ENCODE results near the gene SCLY. TPM values are rescaled to one million over a fixed set of nuclear protein-coding genes. Genes with fewer than 3 reads are reported as not detected.

SCLY gene
- total and polyA plus RNA-seq, 2 donors (not counting 1 experiment from before 2014, with no cell fraction given) = 5.3 to 16.5 TPM

- no peak for TF ChIP-seq CTCF (conservative IDR thresholded peaks at IDR 0.05 in 1 of 2, IDR thresholded peaks at IDR 0.05 in 1 of 2; ENCODE audit: low read depth in 1 of 2, low read length in 2 of 2)
- TF ChIP-seq EZH2 (IDR thresholded peaks at IDR 0.05; ENCODE audit: low read length, missing control alignments) = no peak
- Histone ChIP-seq H3K4me3 (replicated peaks in 1 of 4; ENCODE audit: control extremely low read depth in 1 of 4, insufficient read depth in 1 of 4, low read depth in 3 of 4, low read length in 4 of 4) (no peak overlapping the region), H3K9ac (ENCODE audit: insufficient read depth, low read length) (no peak overlapping the region), H3K27me3 (ENCODE audit: control insufficient read depth, insufficient read depth, low read length) (no peaks in the 10 kb centered on the region), H3K4me2 (ENCODE audit: extremely low read depth, insufficient read depth, low read length) (no peak overlapping the region), H4K20me1 (ENCODE audit: control insufficient read depth, extremely low read depth, insufficient read depth, low read length) (no peaks in the 10 kb centered on the region), H3K4me1 (ENCODE audit: control insufficient read depth, extremely low read depth, insufficient read depth, low read length) (peaks cover 2% of the 10 kb centered on the region), H3K27ac (ENCODE audit: insufficient read depth, low read length) (no peak overlapping the region), H3K79me2 (ENCODE audit: control insufficient read depth, insufficient read depth, low read length) (no peaks in the 10 kb centered on the region), H2AFZ (ENCODE audit: low read length) (no peak overlapping the region), H3K9me3 (ENCODE audit: control insufficient read depth, insufficient read depth, low read depth, low read length) (no peaks in the 10 kb centered on the region), H3K36me3 (ENCODE audit: control insufficient read depth, insufficient read depth, low read length) (peaks cover 20% of the 10 kb centered on the region)
- no peak for DNase-seq (ENCODE audit: low read depth in 2 of 2)
Measured at GRCh38 chr2:238038203-238038602, 22.6 kb upstream of the SCLY start.

- H3K9me3 ChIP-seq (ENCODE audit: control insufficient read depth, insufficient read depth, low read depth, low read length) = no peaks in the 10 kb centered on the region
- no peaks in the 10 kb centered on the region for H3K79me2 ChIP-seq (ENCODE audit: control insufficient read depth, insufficient read depth, low read length)
- no peak overlapping the region for H3K9ac ChIP-seq (ENCODE audit: insufficient read depth, low read length)
- TF ChIP-seq CTCF (conservative IDR thresholded peaks at IDR 0.05 in 1 of 2, IDR thresholded peaks at IDR 0.05 in 1 of 2; ENCODE audit: low read depth in 1 of 2, low read length in 2 of 2) (no peak), EZH2 (IDR thresholded peaks at IDR 0.05; ENCODE audit: low read length, missing control alignments) (no peak)
- H3K4me2 ChIP-seq (ENCODE audit: extremely low read depth, insufficient read depth, low read length) = no peak overlapping the region
- peaks cover 20% of the 10 kb centered on the region for H3K36me3 ChIP-seq (ENCODE audit: control insufficient read depth, insufficient read depth, low read length)
- H3K27ac ChIP-seq (ENCODE audit: insufficient read depth, low read length) = no peak overlapping the region
- no peaks in the 10 kb centered on the region for H4K20me1 ChIP-seq (ENCODE audit: control insufficient read depth, extremely low read depth, insufficient read depth, low read length)
- DNase-seq (ENCODE audit: low read depth in 2 of 2) = no peak
- no peak overlapping the region for H3K4me3 ChIP-seq (replicated peaks in 1 of 4; ENCODE audit: control extremely low read depth in 1 of 4, insufficient read depth in 1 of 4, low read depth in 3 of 4, low read length in 4 of 4)
- H3K27me3 ChIP-seq (ENCODE audit: control insufficient read depth, insufficient read depth, low read length) = no peaks in the 10 kb centered on the region
- H3K4me1 ChIP-seq (ENCODE audit: control insufficient read depth, extremely low read depth, insufficient read depth, low read length) = peaks cover 2% of the 10 kb centered on the region
- no peak overlapping the region for H2AFZ ChIP-seq (ENCODE audit: low read length)
Measured at GRCh38 chr2:238039151-238039550, 21.6 kb upstream of the SCLY start.

GRCh38 chr2:238039985-238040384 lies 20.8 kb upstream of the SCLY start:
- Histone ChIP-seq H3K4me3 (replicated peaks in 1 of 4; ENCODE audit: control extremely low read depth in 1 of 4, insufficient read depth in 1 of 4, low read depth in 3 of 4, low read length in 4 of 4) (no peak overlapping the region), H3K9ac (ENCODE audit: insufficient read depth, low read length) (no peak overlapping the region), H3K36me3 (ENCODE audit: control insufficient read depth, insufficient read depth, low read length) (peaks cover 20% of the 10 kb centered on the region), H3K9me3 (ENCODE audit: control insufficient read depth, insufficient read depth, low read depth, low read length) (no peaks in the 10 kb centered on the region), H3K4me2 (ENCODE audit: extremely low read depth, insufficient read depth, low read length) (no peak overlapping the region), H3K4me1 (ENCODE audit: control insufficient read depth, extremely low read depth, insufficient read depth, low read length) (peaks cover 2% of the 10 kb centered on the region), H4K20me1 (ENCODE audit: control insufficient read depth, extremely low read depth, insufficient read depth, low read length) (no peaks in the 10 kb centered on the region), H3K79me2 (ENCODE audit: control insufficient read depth, insufficient read depth, low read length) (no peaks in the 10 kb centered on the region), H3K27me3 (ENCODE audit: control insufficient read depth, insufficient read depth, low read length) (no peaks in the 10 kb centered on the region), H2AFZ (ENCODE audit: low read length) (no peak overlapping the region), H3K27ac (ENCODE audit: insufficient read depth, low read length) (no peak overlapping the region)
- no peak for DNase-seq (ENCODE audit: low read depth in 2 of 2)
- TF ChIP-seq CTCF (conservative IDR thresholded peaks at IDR 0.05 in 1 of 2, IDR thresholded peaks at IDR 0.05 in 1 of 2; ENCODE audit: low read depth in 1 of 2, low read length in 2 of 2) = no peak
- TF ChIP-seq EZH2 (IDR thresholded peaks at IDR 0.05; ENCODE audit: low read length, missing control alignments) = no peak
